Peyer's patch (tissue), 4 donors: ENCODE data around the gene ZNF609.
"Not testable (repeated sequence)": the region's sequence is repeated elsewhere in the genome, so short reads cannot be mapped to it uniquely, and the experiment has no call there.

Experiments
- POLR2A ChIP-seq, 2 donors: fragments of 450-650 bp; IDR thresholded peaks; one replicate each; pipeline ENCODE4 v1.5.1; 2017; ENCODE audit warnings: antibody characterized with exemption in 2 of 2, mild to moderate bottlenecking in 2 of 2, moderate library complexity in 2 of 2
- TF ChIP-seq, protein P1 (sequence below), 6 experiments: fragments of 450-650 bp in 4 of 6; fragments of 200-600 bp in 2 of 6; sonication (generic) in 1 of 6; IDR thresholded peaks; one replicate each; pipeline ENCODE4 v1.5.1; 2017 to 2019; ENCODE audit warnings: antibody characterized with exemption in 6 of 6, mild to moderate bottlenecking in 3 of 6, moderate library complexity in 1 of 6

DNA sequence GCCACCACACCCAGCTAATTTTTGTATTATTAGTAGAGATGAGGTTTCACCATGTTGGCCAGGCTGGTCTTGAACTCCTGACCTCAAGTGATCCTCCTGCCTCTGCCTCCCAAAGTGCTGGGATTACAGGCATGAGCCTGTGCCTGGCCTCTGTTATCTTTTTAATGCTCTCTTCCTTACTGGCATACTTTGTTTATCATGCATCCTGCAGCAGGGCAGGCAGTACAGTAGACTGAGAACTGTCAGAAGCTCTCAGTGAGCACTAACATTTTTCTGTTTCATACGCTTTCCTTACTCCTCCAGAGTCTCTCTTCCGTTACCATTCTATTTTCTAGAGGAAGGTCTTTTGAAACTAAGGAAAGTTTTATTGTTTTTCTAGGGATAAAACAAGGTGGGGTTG lies 35.6 kb downstream of the ZNF609 start:
- TF ChIP-seq, protein P1, sequence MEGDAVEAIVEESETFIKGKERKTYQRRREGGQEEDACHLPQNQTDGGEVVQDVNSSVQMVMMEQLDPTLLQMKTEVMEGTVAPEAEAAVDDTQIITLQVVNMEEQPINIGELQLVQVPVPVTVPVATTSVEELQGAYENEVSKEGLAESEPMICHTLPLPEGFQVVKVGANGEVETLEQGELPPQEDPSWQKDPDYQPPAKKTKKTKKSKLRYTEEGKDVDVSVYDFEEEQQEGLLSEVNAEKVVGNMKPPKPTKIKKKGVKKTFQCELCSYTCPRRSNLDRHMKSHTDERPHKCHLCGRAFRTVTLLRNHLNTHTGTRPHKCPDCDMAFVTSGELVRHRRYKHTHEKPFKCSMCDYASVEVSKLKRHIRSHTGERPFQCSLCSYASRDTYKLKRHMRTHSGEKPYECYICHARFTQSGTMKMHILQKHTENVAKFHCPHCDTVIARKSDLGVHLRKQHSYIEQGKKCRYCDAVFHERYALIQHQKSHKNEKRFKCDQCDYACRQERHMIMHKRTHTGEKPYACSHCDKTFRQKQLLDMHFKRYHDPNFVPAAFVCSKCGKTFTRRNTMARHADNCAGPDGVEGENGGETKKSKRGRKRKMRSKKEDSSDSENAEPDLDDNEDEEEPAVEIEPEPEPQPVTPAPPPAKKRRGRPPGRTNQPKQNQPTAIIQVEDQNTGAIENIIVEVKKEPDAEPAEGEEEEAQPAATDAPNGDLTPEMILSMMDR (IDR thresholded peaks at IDR 0.05), result not testable (repeated sequence)
- not testable (repeated sequence) for TF ChIP-seq POLR2A (IDR thresholded peaks at IDR 0.05)
